ENCODE data around the gene SP2. TPM values are rescaled to one million over a fixed set of nuclear protein-coding genes. Genes with fewer than 3 reads are reported as not detected.

SP2 gene
- total and polyA plus RNA-seq, 2 of the 13 experiments (the other 11 are each of a cell fraction or from before 2014, with no cell fraction given): 1.4 to 4.8 TPM

DNA sequence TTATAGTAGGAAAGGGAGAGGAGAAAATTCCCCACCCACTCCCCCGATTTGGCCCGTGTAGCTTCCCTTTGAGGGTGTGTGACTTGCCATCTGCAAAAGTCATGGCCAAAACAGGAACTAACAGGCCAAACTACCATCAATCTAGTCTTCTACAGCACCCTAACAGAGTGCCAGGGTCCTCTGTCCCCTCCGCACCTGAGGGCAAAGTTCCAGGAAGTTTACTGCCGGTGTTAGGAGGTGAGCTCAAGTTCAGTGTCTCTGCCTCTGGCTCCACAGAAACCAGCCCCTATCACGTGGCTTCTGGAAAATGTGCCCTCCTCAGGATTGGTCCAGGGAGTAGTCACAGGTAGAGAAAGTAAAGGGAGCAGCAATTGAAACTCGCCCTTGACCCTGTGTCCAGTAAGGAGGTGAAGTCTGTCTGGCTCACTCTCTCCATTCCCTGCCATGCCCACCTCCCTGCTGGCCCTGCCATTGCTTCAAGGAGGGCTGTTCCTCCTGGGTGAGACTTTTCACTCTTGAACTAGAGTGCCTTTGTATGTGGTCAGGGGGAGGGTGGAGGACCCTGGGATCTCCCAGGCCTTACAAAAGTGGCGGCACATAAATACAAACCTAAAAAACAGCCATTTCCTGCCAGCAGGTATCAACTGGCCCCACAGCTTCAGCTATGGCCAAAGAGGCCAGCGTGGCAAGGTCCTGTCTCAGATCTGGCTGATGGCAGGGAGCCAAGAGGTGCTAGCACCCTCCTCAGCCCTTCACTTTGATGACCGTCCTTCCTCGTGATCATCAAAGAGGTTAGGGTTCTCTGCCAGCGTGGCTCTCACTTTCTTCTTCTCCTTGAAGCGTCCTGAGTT is 56.4 kb downstream of the SP2 start (continued):
- TF ChIP-seq, protein P1, sequence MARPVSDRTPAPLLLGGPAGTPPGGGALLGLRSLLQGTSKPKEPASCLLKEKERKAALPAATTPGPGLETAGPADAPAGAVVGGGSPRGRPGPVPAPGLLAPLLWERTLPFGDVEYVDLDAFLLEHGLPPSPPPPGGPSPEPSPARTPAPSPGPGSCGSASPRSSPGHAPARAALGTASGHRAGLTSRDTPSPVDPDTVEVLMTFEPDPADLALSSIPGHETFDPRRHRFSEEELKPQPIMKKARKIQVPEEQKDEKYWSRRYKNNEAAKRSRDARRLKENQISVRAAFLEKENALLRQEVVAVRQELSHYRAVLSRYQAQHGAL (CRISPR knock-in tag; IDR thresholded peaks at IDR 0.05; ENCODE audit: not compliant biosample characterization): no peak
- TF ChIP-seq, protein P2, sequence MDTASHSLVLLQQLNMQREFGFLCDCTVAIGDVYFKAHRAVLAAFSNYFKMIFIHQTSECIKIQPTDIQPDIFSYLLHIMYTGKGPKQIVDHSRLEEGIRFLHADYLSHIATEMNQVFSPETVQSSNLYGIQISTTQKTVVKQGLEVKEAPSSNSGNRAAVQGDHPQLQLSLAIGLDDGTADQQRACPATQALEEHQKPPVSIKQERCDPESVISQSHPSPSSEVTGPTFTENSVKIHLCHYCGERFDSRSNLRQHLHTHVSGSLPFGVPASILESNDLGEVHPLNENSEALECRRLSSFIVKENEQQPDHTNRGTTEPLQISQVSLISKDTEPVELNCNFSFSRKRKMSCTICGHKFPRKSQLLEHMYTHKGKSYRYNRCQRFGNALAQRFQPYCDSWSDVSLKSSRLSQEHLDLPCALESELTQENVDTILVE (CRISPR knock-in tag; IDR thresholded peaks at IDR 0.05): no peak
- no peak for TF ChIP-seq RELA (CRISPR knock-in tag; IDR thresholded peaks at IDR 0.05)
- TF ChIP-seq, protein P3, sequence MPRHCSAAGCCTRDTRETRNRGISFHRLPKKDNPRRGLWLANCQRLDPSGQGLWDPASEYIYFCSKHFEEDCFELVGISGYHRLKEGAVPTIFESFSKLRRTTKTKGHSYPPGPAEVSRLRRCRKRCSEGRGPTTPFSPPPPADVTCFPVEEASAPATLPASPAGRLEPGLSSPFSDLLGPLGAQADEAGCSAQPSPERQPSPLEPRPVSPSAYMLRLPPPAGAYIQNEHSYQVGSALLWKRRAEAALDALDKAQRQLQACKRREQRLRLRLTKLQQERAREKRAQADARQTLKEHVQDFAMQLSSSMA (CRISPR knock-in tag; IDR thresholded peaks at IDR 0.05): peak; percentile 41; the same call in 1 of the 2 replicates
- no peak for TF ChIP-seq ZBTB8A (CRISPR knock-in tag; IDR thresholded peaks at IDR 0.05; ENCODE audit: borderline replicate concordance, low read depth)
- peak; percentile 59; the same call in 1 of the 2 replicates for TF ChIP-seq DNMT1 (CRISPR knock-in tag; IDR thresholded peaks at IDR 0.05)
- no peak for TF ChIP-seq ZKSCAN1 (IDR thresholded peaks at IDR 0.05; ENCODE audit: low read length)
- TF ChIP-seq KDM6A (CRISPR knock-in tag; IDR thresholded peaks at IDR 0.05; ENCODE audit: low read depth): peak; percentile 69
- no peak; the same call in 1 of the 2 replicates for TF ChIP-seq ZSCAN9 (CRISPR knock-in tag; IDR thresholded peaks at IDR 0.05; ENCODE audit: borderline replicate concordance)
- TF ChIP-seq, protein P4, sequence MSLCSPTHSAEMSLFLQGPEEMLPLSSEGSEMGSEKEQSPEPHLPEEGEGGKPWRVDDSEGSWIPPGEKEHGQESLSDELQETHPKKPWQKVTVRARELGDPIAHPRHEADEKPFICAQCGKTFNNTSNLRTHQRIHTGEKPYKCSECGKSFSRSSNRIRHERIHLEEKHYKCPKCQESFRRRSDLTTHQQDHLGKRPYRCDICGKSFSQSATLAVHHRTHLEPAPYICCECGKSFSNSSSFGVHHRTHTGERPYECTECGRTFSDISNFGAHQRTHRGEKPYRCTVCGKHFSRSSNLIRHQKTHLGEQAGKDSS (CRISPR knock-in tag; IDR thresholded peaks at IDR 0.05; ENCODE audit: borderline replicate concordance, low read depth): peak; percentile 59; the same call in 1 of the 2 replicates
- TF ChIP-seq ZC3H4 (CRISPR knock-in tag; IDR thresholded peaks at IDR 0.05; ENCODE audit: borderline replicate concordance): no peak
- no peak for TF ChIP-seq GTF2F1 (IDR thresholded peaks at IDR 0.05; ENCODE audit: low read length)
- no peak for TF ChIP-seq SRF (IDR thresholded peaks at IDR 0.05; ENCODE audit: low read depth, low read length)
- TF ChIP-seq, protein P5, sequence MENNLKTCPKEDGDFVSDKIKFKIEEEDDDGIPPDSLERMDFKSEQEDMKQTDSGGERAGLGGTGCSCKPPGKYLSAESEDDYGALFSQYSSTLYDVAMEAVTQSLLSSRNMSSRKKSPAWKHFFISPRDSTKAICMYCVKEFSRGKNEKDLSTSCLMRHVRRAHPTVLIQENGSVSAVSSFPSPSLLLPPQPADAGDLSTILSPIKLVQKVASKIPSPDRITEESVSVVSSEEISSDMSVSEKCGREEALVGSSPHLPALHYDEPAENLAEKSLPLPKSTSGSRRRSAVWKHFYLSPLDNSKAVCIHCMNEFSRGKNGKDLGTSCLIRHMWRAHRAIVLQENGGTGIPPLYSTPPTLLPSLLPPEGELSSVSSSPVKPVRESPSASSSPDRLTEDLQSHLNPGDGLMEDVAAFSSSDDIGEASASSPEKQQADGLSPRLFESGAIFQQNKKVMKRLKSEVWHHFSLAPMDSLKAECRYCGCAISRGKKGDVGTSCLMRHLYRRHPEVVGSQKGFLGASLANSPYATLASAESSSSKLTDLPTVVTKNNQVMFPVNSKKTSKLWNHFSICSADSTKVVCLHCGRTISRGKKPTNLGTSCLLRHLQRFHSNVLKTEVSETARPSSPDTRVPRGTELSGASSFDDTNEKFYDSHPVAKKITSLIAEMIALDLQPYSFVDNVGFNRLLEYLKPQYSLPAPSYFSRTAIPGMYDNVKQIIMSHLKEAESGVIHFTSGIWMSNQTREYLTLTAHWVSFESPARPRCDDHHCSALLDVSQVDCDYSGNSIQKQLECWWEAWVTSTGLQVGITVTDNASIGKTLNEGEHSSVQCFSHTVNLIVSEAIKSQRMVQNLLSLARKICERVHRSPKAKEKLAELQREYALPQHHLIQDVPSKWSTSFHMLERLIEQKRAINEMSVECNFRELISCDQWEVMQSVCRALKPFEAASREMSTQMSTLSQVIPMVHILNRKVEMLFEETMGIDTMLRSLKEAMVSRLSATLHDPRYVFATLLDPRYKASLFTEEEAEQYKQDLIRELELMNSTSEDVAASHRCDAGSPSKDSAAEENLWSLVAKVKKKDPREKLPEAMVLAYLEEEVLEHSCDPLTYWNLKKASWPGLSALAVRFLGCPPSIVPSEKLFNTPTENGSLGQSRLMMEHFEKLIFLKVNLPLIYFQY (CRISPR knock-in tag; IDR thresholded peaks at IDR 0.05; ENCODE audit: borderline replicate concordance): 0 out of 2 replicates have a peak, but pooled peaks have one; percentile 36
- 0 out of 2 replicates have a peak, but pooled peaks have one; percentile 49 for TF ChIP-seq ZC3H13 (CRISPR knock-in tag; IDR thresholded peaks at IDR 0.05)
- peak; percentile 73 for TF ChIP-seq ZNF331 (CRISPR knock-in tag; IDR thresholded peaks at IDR 0.05)
- peak; percentile 94 for TF ChIP-seq MEF2D (CRISPR knock-in tag; IDR thresholded peaks at IDR 0.05)
- TF ChIP-seq ZNF12 (CRISPR knock-in tag; IDR thresholded peaks at IDR 0.05): no peak
- peak; percentile 90 for TF ChIP-seq SAP130 (CRISPR knock-in tag; IDR thresholded peaks at IDR 0.05; ENCODE audit: low read depth)
- TF ChIP-seq ZNF350 (CRISPR knock-in tag; IDR thresholded peaks at IDR 0.05; ENCODE audit: borderline replicate concordance, low read depth): peak; percentile 65; the same call in 1 of the 2 replicates
- TF ChIP-seq NFRKB (IDR thresholded peaks at IDR 0.05): no peak

Measured in HepG2 (cell line).